ENCODE data around the gene DMAC2L.

DMAC2L gene, protein sequence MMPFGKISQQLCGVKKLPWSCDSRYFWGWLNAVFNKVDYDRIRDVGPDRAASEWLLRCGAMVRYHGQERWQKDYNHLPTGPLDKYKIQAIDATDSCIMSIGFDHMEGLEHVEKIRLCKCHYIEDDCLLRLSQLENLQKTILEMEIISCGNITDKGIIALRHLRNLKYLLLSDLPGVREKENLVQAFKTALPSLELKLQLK

GRCh38 chr14:50311972-50312733 is at the start of gene DMAC2L, which contains the start of gene L2HGDH:
DMAC2L (plus strand) TSS chr14:50312324; CDS start chr14:50321488, 9,164 bp downstream.
L2HGDH (minus strand) TSS chr14:50312229; CDS start chr14:50312150, 79 bp downstream.
- TF ChIP-seq, protein P1, sequence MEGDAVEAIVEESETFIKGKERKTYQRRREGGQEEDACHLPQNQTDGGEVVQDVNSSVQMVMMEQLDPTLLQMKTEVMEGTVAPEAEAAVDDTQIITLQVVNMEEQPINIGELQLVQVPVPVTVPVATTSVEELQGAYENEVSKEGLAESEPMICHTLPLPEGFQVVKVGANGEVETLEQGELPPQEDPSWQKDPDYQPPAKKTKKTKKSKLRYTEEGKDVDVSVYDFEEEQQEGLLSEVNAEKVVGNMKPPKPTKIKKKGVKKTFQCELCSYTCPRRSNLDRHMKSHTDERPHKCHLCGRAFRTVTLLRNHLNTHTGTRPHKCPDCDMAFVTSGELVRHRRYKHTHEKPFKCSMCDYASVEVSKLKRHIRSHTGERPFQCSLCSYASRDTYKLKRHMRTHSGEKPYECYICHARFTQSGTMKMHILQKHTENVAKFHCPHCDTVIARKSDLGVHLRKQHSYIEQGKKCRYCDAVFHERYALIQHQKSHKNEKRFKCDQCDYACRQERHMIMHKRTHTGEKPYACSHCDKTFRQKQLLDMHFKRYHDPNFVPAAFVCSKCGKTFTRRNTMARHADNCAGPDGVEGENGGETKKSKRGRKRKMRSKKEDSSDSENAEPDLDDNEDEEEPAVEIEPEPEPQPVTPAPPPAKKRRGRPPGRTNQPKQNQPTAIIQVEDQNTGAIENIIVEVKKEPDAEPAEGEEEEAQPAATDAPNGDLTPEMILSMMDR (IDR thresholded peaks at IDR 0.05; ENCODE audit: borderline replicate concordance, insufficient read depth, low read depth, low read length): no peak; the same call in 1 of the 2 replicates
- H3K4me3 ChIP-seq (ENCODE audit: low read depth, low read length): peak within 1 kb of the TSS; percentile 70

- H3K4me3 ChIP-seq (ENCODE audit: low read depth, low read length): no peak overlapping the region
- TF ChIP-seq, protein P1 (IDR thresholded peaks at IDR 0.05; ENCODE audit: borderline replicate concordance, insufficient read depth, low read depth, low read length): no peak
Observed at GRCh38 chr14:50262865-50263264, 49.3 kb upstream of the DMAC2L start.

GRCh38 chr14:50263321-50263720 is 48.8 kb upstream of the DMAC2L start:
- H3K4me3 ChIP-seq (ENCODE audit: low read depth, low read length): no peak overlapping the region
- TF ChIP-seq, protein P1 (IDR thresholded peaks at IDR 0.05; ENCODE audit: borderline replicate concordance, insufficient read depth, low read depth, low read length): no peak

DNA sequence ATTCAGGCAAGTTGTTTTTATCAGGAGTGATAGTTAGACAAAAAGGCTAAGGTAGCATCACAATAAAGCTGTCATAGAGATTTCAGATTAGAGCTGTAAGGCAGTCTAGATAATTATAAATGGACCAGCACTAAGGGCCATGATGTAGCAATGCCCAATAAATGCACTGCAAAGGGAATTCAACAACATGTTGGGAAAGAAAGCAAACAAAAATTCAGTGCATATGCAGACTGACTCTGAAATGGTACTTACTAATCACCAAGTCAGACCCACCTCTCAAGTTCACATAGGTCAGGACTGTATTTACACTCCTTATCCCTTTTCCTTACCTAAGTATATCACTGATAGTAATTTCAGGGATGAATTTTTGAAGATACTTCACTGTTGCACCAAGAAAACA is 47.1 kb upstream of the DMAC2L start:
- no peak overlapping the region for H3K4me3 ChIP-seq (ENCODE audit: low read depth, low read length)
- TF ChIP-seq, protein P1 (IDR thresholded peaks at IDR 0.05; ENCODE audit: borderline replicate concordance, insufficient read depth, low read depth, low read length): no peak

DNA sequence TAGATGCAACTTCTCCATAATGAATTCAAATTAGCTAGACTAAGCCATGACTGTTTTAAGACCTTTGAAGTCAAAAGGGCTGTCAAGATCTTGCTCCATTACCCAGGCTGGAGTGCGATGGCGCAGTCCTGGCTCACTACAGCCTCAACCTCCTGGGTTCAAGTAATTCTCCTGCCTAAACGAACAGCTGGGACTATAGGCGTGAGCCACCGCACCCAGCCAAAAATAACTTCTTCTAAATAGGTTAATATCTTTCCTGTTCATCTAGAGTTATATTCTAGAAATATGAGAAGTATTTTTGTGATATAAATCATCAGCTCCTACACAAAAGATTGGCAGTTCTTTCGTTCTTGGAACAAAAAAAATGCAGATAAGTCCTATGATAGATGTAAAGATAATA is 41.2 kb upstream of the DMAC2L start:
- TF ChIP-seq, protein P1 (IDR thresholded peaks at IDR 0.05; ENCODE audit: borderline replicate concordance, insufficient read depth, low read depth, low read length): no peak
- H3K4me3 ChIP-seq (ENCODE audit: low read depth, low read length): no peak overlapping the region

GRCh38 chr14:50272498-50272897 is 39.6 kb upstream of the DMAC2L start:
- TF ChIP-seq, protein P1 (IDR thresholded peaks at IDR 0.05; ENCODE audit: borderline replicate concordance, insufficient read depth, low read depth, low read length): no peak
- H3K4me3 ChIP-seq (ENCODE audit: low read depth, low read length): no peak overlapping the region

- H3K4me3 ChIP-seq (ENCODE audit: low read depth, low read length): no peak overlapping the region
- TF ChIP-seq, protein P1 (IDR thresholded peaks at IDR 0.05; ENCODE audit: borderline replicate concordance, insufficient read depth, low read depth, low read length): no peak
Observed at GRCh38 chr14:50285861-50286260, 26.3 kb upstream of the DMAC2L start.

Measured in GM12875 (cell line).